Measurements from ENCODE around the gene FADS3.

The FADS3 gene

GRCh38 chr11:61833471-61833870, 57.9 kb downstream of the FADS3 start:
- no peaks in the 10 kb centered on the region for H3K9me3 ChIP-seq (ENCODE audit: insufficient read depth, low read length, severe bottlenecking)
- peaks cover 56% of the 10 kb centered on the region for H4K20me1 ChIP-seq (ENCODE audit: insufficient read depth, low read length)
- H2AFZ ChIP-seq (ENCODE audit: low read depth, low read length) = no peak overlapping the region
- peaks cover 97% of the 10 kb centered on the region for H3K79me2 ChIP-seq (ENCODE audit: insufficient read depth, low read length)
- peak overlapping the region in 1 of 2 experiments; percentile 84; a peak in 2 of 4 replicates for H3K4me3 ChIP-seq (ENCODE audit: low read depth in 1 of 2, low read length in 2 of 2)
- peaks cover 81% of the 10 kb centered on the region for H3K36me3 ChIP-seq (ENCODE audit: insufficient read depth, low read length)
- DNase-seq = no peak
- H3K9ac ChIP-seq (ENCODE audit: low read depth, low read length) = peak overlapping the region; percentile 90
- no peaks in the 10 kb centered on the region for H3K27me3 ChIP-seq (ENCODE audit: insufficient read depth, low read length, poor library complexity)
- peak overlapping the region; percentile 99 for H3K27ac ChIP-seq (ENCODE audit: low read length)
- no peak for ATAC-seq (ENCODE audit: insufficient read depth, low read depth)
- TF ChIP-seq CTCF (IDR thresholded peaks at IDR 0.05; ENCODE audit: borderline replicate concordance, extremely low read depth, low read length, poor library complexity, severe bottlenecking) = no peak
- TF ChIP-seq EZH2 (IDR thresholded peaks at IDR 0.05; ENCODE audit: borderline replicate concordance, low read depth, low read length, severe bottlenecking) = no peak
- peaks cover 72% of the 10 kb centered on the region for H3K4me1 ChIP-seq (ENCODE audit: insufficient read depth, low read length)
- H3K4me2 ChIP-seq (ENCODE audit: insufficient read depth, low read length) = peak overlapping the region; percentile 81

GRCh38 chr11:61832754-61833153, 58.6 kb downstream of the FADS3 start:
- H4K20me1 ChIP-seq (ENCODE audit: insufficient read depth, low read length) = peaks cover 49% of the 10 kb centered on the region
- H3K4me1 ChIP-seq (ENCODE audit: insufficient read depth, low read length) = peaks cover 72% of the 10 kb centered on the region
- DNase-seq (no peak), ATAC-seq (ENCODE audit: insufficient read depth, low read depth) (no peak)
- peaks cover 95% of the 10 kb centered on the region for H3K79me2 ChIP-seq (ENCODE audit: insufficient read depth, low read length)
- no peak for TF ChIP-seq CTCF (IDR thresholded peaks at IDR 0.05; ENCODE audit: borderline replicate concordance, extremely low read depth, low read length, poor library complexity, severe bottlenecking)
- TF ChIP-seq EZH2 (IDR thresholded peaks at IDR 0.05; ENCODE audit: borderline replicate concordance, low read depth, low read length, severe bottlenecking) = no peak
- H3K4me2 ChIP-seq (ENCODE audit: insufficient read depth, low read length) = peak overlapping the region; percentile 81
- no peaks in the 10 kb centered on the region for H3K27me3 ChIP-seq (ENCODE audit: insufficient read depth, low read length, poor library complexity)
- peak overlapping the region in 1 of 2 experiments; percentile 84; a peak in 2 of 4 replicates for H3K4me3 ChIP-seq (ENCODE audit: low read depth in 1 of 2, low read length in 2 of 2)
- peak overlapping the region; percentile 90 for H3K9ac ChIP-seq (ENCODE audit: low read depth, low read length)
- H3K9me3 ChIP-seq (ENCODE audit: insufficient read depth, low read length, severe bottlenecking) = no peaks in the 10 kb centered on the region
- H3K27ac ChIP-seq (ENCODE audit: low read length) = peak overlapping the region; percentile 99
- no peak overlapping the region for H2AFZ ChIP-seq (ENCODE audit: low read depth, low read length)
- H3K36me3 ChIP-seq (ENCODE audit: insufficient read depth, low read length) = peaks cover 77% of the 10 kb centered on the region

- Histone ChIP-seq H3K4me1 (ENCODE audit: insufficient read depth, low read length) (peaks cover 70% of the 10 kb centered on the region), H2AFZ (ENCODE audit: low read depth, low read length) (no peak overlapping the region), H3K9ac (ENCODE audit: low read depth, low read length) (peak overlapping the region; percentile 90), H3K79me2 (ENCODE audit: insufficient read depth, low read length) (peaks cover 94% of the 10 kb centered on the region), H3K27me3 (ENCODE audit: insufficient read depth, low read length, poor library complexity) (no peaks in the 10 kb centered on the region), H4K20me1 (ENCODE audit: insufficient read depth, low read length) (peaks cover 43% of the 10 kb centered on the region), H3K27ac (ENCODE audit: low read length) (peak overlapping the region; percentile 99), H3K4me2 (ENCODE audit: insufficient read depth, low read length) (peak overlapping the region; percentile 81), H3K9me3 (ENCODE audit: insufficient read depth, low read length, severe bottlenecking) (no peaks in the 10 kb centered on the region), H3K36me3 (ENCODE audit: insufficient read depth, low read length) (peaks cover 72% of the 10 kb centered on the region), H3K4me3 (ENCODE audit: low read depth in 1 of 2, low read length in 2 of 2) (peak overlapping the region in 1 of 2 experiments; percentile 84; a peak in 1 of 4 replicates)
- DNase-seq = no peak
- no peak for TF ChIP-seq CTCF (IDR thresholded peaks at IDR 0.05; ENCODE audit: borderline replicate concordance, extremely low read depth, low read length, poor library complexity, severe bottlenecking)
- no peak for TF ChIP-seq EZH2 (IDR thresholded peaks at IDR 0.05; ENCODE audit: borderline replicate concordance, low read depth, low read length, severe bottlenecking)
- ATAC-seq (ENCODE audit: insufficient read depth, low read depth) = no peak
These were observed 59.1 kb downstream of the FADS3 start for GRCh38 chr11:61832207-61832606.
